HepG2 (cell line): ENCODE results near the gene LHX3. TPM values are rescaled to one million over a fixed set of nuclear protein-coding genes. Genes with fewer than 3 reads are reported as not detected.

ENCODE experiments used
- ZBTB40 ChIP-seq, 2 experiments: fragments of 450-650 bp in 1 of 2; sonication (generic) in 1 of 2; formaldehyde crosslinking in 1 of 2; IDR thresholded peaks; 2 replicates each; pipeline versions ENCODE4 v1.6.1 to v1.8.0; 2016 to 2022; ENCODE audit warnings: antibody characterized with exemption in 1 of 2, mild to moderate bottlenecking in 1 of 2, missing genetic modification reagents in 1 of 2
- ZNF136 ChIP-seq: sonication (generic); formaldehyde crosslinking; IDR thresholded peaks from 2 replicates; pipeline ENCODE4 v1.8.1; 2022; ENCODE audit warnings: low read depth, mild to moderate bottlenecking, moderate library complexity, missing genetic modification reagents
- ZNF512B ChIP-seq: sonication (generic); formaldehyde crosslinking; IDR thresholded peaks from 2 replicates; pipeline ENCODE4 v1.5.1; 2020; ENCODE audit warnings: missing genetic modification reagents, mild to moderate bottlenecking, borderline replicate concordance
- polyA plus RNA-seq, 8 experiments: library from polyadenylated mRNA; depleted of rRNA in 3 of 8; stranded (reverse) in 7 of 8; unstranded in 1 of 8; fragments of >200 nt; fragmentation: Illumina TruSeq in 4 of 8; extraction: Trizol in 4 of 8; gene quantifications; 2 replicates each; pipeline versions ENCODE4 v1.2.1 to v1.2.3, GENCODE V29; 2011 to 2016; ENCODE audit warnings: low read depth in 4 of 8, missing spikeins in 1 of 8, mixed read lengths in 1 of 8; ENCODE audit not compliant: insufficient read depth in 1 of 8
- total RNA-seq, 5 experiments: library from RNA; depleted of rRNA; stranded (reverse); fragments of >200 nt; fragmentation: Illumina TruSeq; extraction: Trizol; gene quantifications; 2 replicates each; pipeline ENCODE4 v1.2.3, GENCODE V29; 2016; ENCODE audit warnings: low read depth in 1 of 5

LHX3 gene
- total and polyA plus RNA-seq, 2 of the 13 experiments (the other 11 are each of a cell fraction or from before 2014, with no cell fraction given), result not detected

- TF ChIP-seq ZBTB40 (IDR thresholded peaks at IDR 0.05) (no peak), ZBTB40 (CRISPR knock-in tag; IDR thresholded peaks at IDR 0.05) (no peak), ZNF136 (CRISPR knock-in tag) (no peak), ZNF512B (CRISPR knock-in tag) (no peak)
- TF ChIP-seq, all 625 proteins: peak for 0
Observed at GRCh38 chr9:136194540-136194939, 10.4 kb downstream of the LHX3 start (continued).
